Panc1 (cell line): ENCODE measurements around the gene WIPF1. TPM values are rescaled to one million over a fixed set of nuclear protein-coding genes. Genes with fewer than 3 reads are reported as not detected.

Experiments used
- ATAC-seq: fragments of 200-7000 bp; cut with Tn5 transposase; 2 replicates; pipeline ENCODE4 v1.9.1; 2020; ENCODE audit warnings: mild to moderate bottlenecking, moderate library complexity
- BruUV-seq: library from RNA; stranded (reverse); fragments of 400-500 nt; replicated peaks from 2 replicates; lab custom pipeline; 2021; lab: Mats Ljungman, UMichigan
- CTCF ChIA-PET: fragments of 300-600 bp; sonication (Branson Sonifier 250); formaldehyde crosslinking; loops from one replicate; lab custom pipeline; 2022; ENCODE audit warnings: antibody characterized with exemption; lab: Charles Lee
- POLR2A ChIA-PET: fragments of 300-600 bp; sonication (Branson Sonifier 250); formaldehyde crosslinking; loops from one replicate; lab custom pipeline; 2022; ENCODE audit warnings: antibody characterized with exemption; lab: Charles Lee
- DNase-seq: peaks from one replicate; pipeline ENCODE4 v3.0.0-alpha.2; 2010; ENCODE audit warnings: low read depth, low spot score
- H3K27ac ChIP-seq: 2 replicates; pipeline ENCODE4 v1.5.1; 2011; ENCODE audit warnings: mild to moderate bottlenecking, low read length, inconsistent platforms
- H3K27me3 ChIP-seq: fragments of 200-500 bp; sonication (Bioruptor generic); 2 replicates; pipeline ENCODE4 v1.6.0; 2014; ENCODE audit warnings: low read length, inconsistent platforms; ENCODE audit not compliant: control insufficient read depth, insufficient read depth
- H3K36me3 ChIP-seq: fragments of 200-500 bp; sonication (Bioruptor generic); 2 replicates; pipeline ENCODE4 v1.5.1; 2014; ENCODE audit warnings: inconsistent platforms, mild to moderate bottlenecking, low read length, moderate library complexity; ENCODE audit not compliant: control insufficient read depth, insufficient read depth
- H3K4me1 ChIP-seq: 2 replicates; pipeline ENCODE4 v1.5.1; 2011; ENCODE audit warnings: inconsistent platforms, mild to moderate bottlenecking, low read length, moderate library complexity; ENCODE audit not compliant: control insufficient read depth, insufficient read depth
- H3K4me3 ChIP-seq, 2 experiments: 2 replicates each; pipeline ENCODE4 v1.5.1; 2011 to 2012; ENCODE audit warnings: low read depth in 2 of 2, low read length in 2 of 2, mild to moderate bottlenecking in 2 of 2, inconsistent platforms in 1 of 2, moderate library complexity in 1 of 2
- H3K9me3 ChIP-seq: fragments of 200-500 bp; sonication (Bioruptor generic); 2 replicates; pipeline ENCODE4 v1.5.1; 2014; ENCODE audit warnings: low read depth, mild to moderate bottlenecking, inconsistent platforms, low read length, moderate library complexity; ENCODE audit not compliant: control insufficient read depth, insufficient read depth
- POLR2AphosphoS5 ChIP-seq: IDR thresholded peaks from 2 replicates; pipeline ENCODE4 v1.6.1; 2012; ENCODE audit warnings: mild to moderate bottlenecking, low read depth, low read length, moderate library complexity
- REST ChIP-seq, 2 experiments: IDR thresholded peaks; 2 replicates each; pipeline ENCODE4 v1.6.1; 2011 to 2012; ENCODE audit warnings: low read depth in 2 of 2, control low read depth in 1 of 2, low read length in 1 of 2, mild to moderate bottlenecking in 1 of 2, moderate library complexity in 1 of 2; ENCODE audit not compliant: insufficient read depth in 1 of 2
- SIN3A ChIP-seq: IDR thresholded peaks from 2 replicates; pipeline ENCODE4 v1.6.1; 2012; ENCODE audit warnings: low read depth, mild to moderate bottlenecking, low read length, moderate library complexity, borderline replicate concordance; ENCODE audit not compliant: insufficient read depth
- TCF7L2 ChIP-seq: IDR thresholded peaks from 2 replicates; pipeline ENCODE4 v1.6.1; 2011; ENCODE audit warnings: mild to moderate bottlenecking, low read depth, low read length, inconsistent platforms
- in situ Hi-C: cut with HindIII; loops from 2 replicates; pipeline ENCODE4 v1.10.0; 2016; ENCODE audit warnings: low sequenced_read_pairs, low pct_unique_long_range_greater_than_20kb
- intact Hi-C: fragments of 100-400 bp; cut with micrococcal nuclease; formaldehyde crosslinking; loops from one replicate; pipeline ENCODE4 v1.10.0; 2022; ENCODE audit not compliant: unreplicated experiment
- total RNA-seq: library from RNA; stranded (reverse); gene quantifications from one replicate; pipeline ENCODE4 v1.2.1, GENCODE V29; 2021; ENCODE audit not compliant: unreplicated experiment
- TF ChIP-seq, protein P1 (sequence below): fragments of 450-650 bp; IDR thresholded peaks from 2 replicates; pipeline ENCODE4 v1.5.1; 2017; ENCODE audit warnings: mild to moderate bottlenecking

WIPF1 gene
- total RNA-seq, 1 experiment from 2014 or later: 8.3 TPM

GRCh38 chr2:174623690-174624089 is 26.1 kb upstream of the WIPF1 start:
- Histone ChIP-seq H3K4me1 (no peaks in the 10 kb centered on the region), H3K9me3 (no peaks in the 10 kb centered on the region), H3K27me3 (no peaks in the 10 kb centered on the region), H3K27ac (no peak overlapping the region), H3K36me3 (no peaks in the 10 kb centered on the region), H3K4me3 (no peak overlapping the region)
- no peak for ATAC-seq
- no peak for DNase-seq
- intact Hi-C loops: no loop called here
- TF ChIP-seq REST (IDR thresholded peaks at IDR 0.05; ENCODE audit: insufficient read depth in 1 of 2, low read depth in 2 of 2, low read length in 1 of 2): no peak
- TF ChIP-seq TCF7L2: no peak
- ChIA-PET POLR2A (no interaction called here), CTCF (no interaction called here)
- no TSS peak for BruUV-seq
- in situ Hi-C loops: no loop called here

- H3K4me3 ChIP-seq: no peak overlapping the region
- no peaks in the 10 kb centered on the region for H3K4me1 ChIP-seq
- in situ Hi-C loops: no loop called here
- ATAC-seq: no peak
- no peaks in the 10 kb centered on the region for H3K27me3 ChIP-seq
- no peak for DNase-seq
- no peaks in the 10 kb centered on the region for H3K36me3 ChIP-seq
- ChIA-PET POLR2A (no interaction called here), CTCF (no interaction called here)
- no TSS peak for BruUV-seq
- no peak overlapping the region for H3K27ac ChIP-seq
- intact Hi-C loops: no loop called here
- no peaks in the 10 kb centered on the region for H3K9me3 ChIP-seq
- TF ChIP-seq POLR2AphosphoS5: no peak
- no peak for TF ChIP-seq SIN3A
- TF ChIP-seq REST (IDR thresholded peaks at IDR 0.05; ENCODE audit: insufficient read depth in 1 of 2, low read depth in 2 of 2, low read length in 1 of 2): no peak
- TF ChIP-seq, protein P1, sequence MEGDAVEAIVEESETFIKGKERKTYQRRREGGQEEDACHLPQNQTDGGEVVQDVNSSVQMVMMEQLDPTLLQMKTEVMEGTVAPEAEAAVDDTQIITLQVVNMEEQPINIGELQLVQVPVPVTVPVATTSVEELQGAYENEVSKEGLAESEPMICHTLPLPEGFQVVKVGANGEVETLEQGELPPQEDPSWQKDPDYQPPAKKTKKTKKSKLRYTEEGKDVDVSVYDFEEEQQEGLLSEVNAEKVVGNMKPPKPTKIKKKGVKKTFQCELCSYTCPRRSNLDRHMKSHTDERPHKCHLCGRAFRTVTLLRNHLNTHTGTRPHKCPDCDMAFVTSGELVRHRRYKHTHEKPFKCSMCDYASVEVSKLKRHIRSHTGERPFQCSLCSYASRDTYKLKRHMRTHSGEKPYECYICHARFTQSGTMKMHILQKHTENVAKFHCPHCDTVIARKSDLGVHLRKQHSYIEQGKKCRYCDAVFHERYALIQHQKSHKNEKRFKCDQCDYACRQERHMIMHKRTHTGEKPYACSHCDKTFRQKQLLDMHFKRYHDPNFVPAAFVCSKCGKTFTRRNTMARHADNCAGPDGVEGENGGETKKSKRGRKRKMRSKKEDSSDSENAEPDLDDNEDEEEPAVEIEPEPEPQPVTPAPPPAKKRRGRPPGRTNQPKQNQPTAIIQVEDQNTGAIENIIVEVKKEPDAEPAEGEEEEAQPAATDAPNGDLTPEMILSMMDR: no peak
- TF ChIP-seq TCF7L2: no peak
Observed at GRCh38 chr2:174623106-174623637, 25.6 kb upstream of the WIPF1 start.
